ENCODE data around the gene COL4A2.

Gene COL4A2

GRCh38 chr13:110419946-110420345 is 112.9 kb downstream of the COL4A2 start (continued):
- no peak for TF ChIP-seq ZSCAN5A (tag by site-specific recombination; IDR thresholded peaks at IDR 0.05)
- no peak for TF ChIP-seq KLF8 (tag by site-specific recombination; IDR thresholded peaks at IDR 0.05)

- H3K4me1 ChIP-seq (ENCODE audit: control insufficient read depth, insufficient read depth, low read length): no peaks in the 10 kb centered on the region
- ChIA-PET CTCF (interaction anchor here (0.8 to 1.0 kb wide), 3 partner anchors 9 to 173 kb away, joined by 3 to 4 read pairs (median 3); no protein-coding TSS in a partner anchor), POLR2A (no interaction called here)
- no peak overlapping the region for H3K4me3 ChIP-seq (ENCODE audit: low read depth, low read length)
- TF ChIP-seq SETDB1 (IDR thresholded peaks at IDR 0.05; ENCODE audit: insufficient read length, low read length) (no peak), ZNF26 (tag by site-specific recombination; IDR thresholded peaks at IDR 0.05) (no peak), ZFP69B (tag by site-specific recombination; IDR thresholded peaks at IDR 0.05) (no peak), HOXA7 (CRISPR knock-in tag; IDR thresholded peaks at IDR 0.05; ENCODE audit: borderline replicate concordance) (no peak), ZNF175 (tag by site-specific recombination; IDR thresholded peaks at IDR 0.05) (no peak), GLI2 (tag by site-specific recombination; IDR thresholded peaks at IDR 0.05; ENCODE audit: borderline replicate concordance, low read depth) (no peak), ZNF610 (tag by site-specific recombination; IDR thresholded peaks at IDR 0.05; ENCODE audit: borderline replicate concordance) (no peak), GLIS1 (tag by site-specific recombination; IDR thresholded peaks at IDR 0.05) (no peak), ZNF521 (tag by site-specific recombination; IDR thresholded peaks at IDR 0.05) (no peak), ZNF473 (tag by site-specific recombination; IDR thresholded peaks at IDR 0.05) (no peak), ZNF654 (tag by site-specific recombination; IDR thresholded peaks at IDR 0.05; ENCODE audit: low read depth) (no peak), SP2 (tag by site-specific recombination; IDR thresholded peaks at IDR 0.05) (no peak), ZNF354C (tag by site-specific recombination; IDR thresholded peaks at IDR 0.05; ENCODE audit: borderline replicate concordance, low read depth) (no peak), PRDM6 (tag by site-specific recombination; IDR thresholded peaks at IDR 0.05) (no peak), ZNF704 (tag by site-specific recombination; IDR thresholded peaks at IDR 0.05) (no peak), RBAK (tag by site-specific recombination; IDR thresholded peaks at IDR 0.05) (no peak), KLF9 (tag by site-specific recombination; IDR thresholded peaks at IDR 0.05; ENCODE audit: low read depth) (no peak), ZNF10 (tag by site-specific recombination; IDR thresholded peaks at IDR 0.05) (no peak), ZIC2 (tag by site-specific recombination; IDR thresholded peaks at IDR 0.05) (no peak), ZNF18 (tag by site-specific recombination; IDR thresholded peaks at IDR 0.05) (no peak)
- no peaks in the 10 kb centered on the region for H3K9me3 ChIP-seq (ENCODE audit: control insufficient read depth, insufficient read depth, low read depth, low read length)
- no peaks in the 10 kb centered on the region for H3K36me3 ChIP-seq (ENCODE audit: control insufficient read depth in 2 of 2, insufficient read depth in 1 of 2, low read length in 2 of 2)
- no peak overlapping the region for H3K27ac ChIP-seq (ENCODE audit: extremely low read depth, low read depth, low read length)
Observed at GRCh38 chr13:110420626-110421025, 113.5 kb downstream of the COL4A2 start.
